Measurements from ENCODE around the gene IRGQ.

IRGQ gene

GRCh38 chr19:43595999-43596841 lies at the start of gene IRGQ, which contains the start of gene ZNF576:
Gene IRGQ (minus strand): TSS chr19:43596134. CDS start chr19:43595338, 796 bp downstream.
Gene ZNF576 (plus strand): TSS chr19:43596595. CDS start chr19:43597109, 514 bp downstream.
- TF ChIP-seq TEAD4 (IDR thresholded peaks at IDR 0.05) (no peak), REST (IDR thresholded peaks at IDR 0.05; ENCODE audit: low read depth) (no peak), MAX (IDR thresholded peaks at IDR 0.05) (peak; percentile 10), YY1 (IDR thresholded peaks at IDR 0.05; ENCODE audit: low read depth) (0 out of 2 replicates have a peak, but pooled peaks have one; percentile 7), CREB1 (IDR thresholded peaks at IDR 0.05; ENCODE audit: low read depth) (peak; percentile 98), EGR1 (IDR thresholded peaks at IDR 0.05) (peak; percentile 64; the same call in 1 of the 2 replicates), NFIC (IDR thresholded peaks at IDR 0.05) (0 out of 2 replicates have a peak, but pooled peaks have one; percentile 4), TAF1 (IDR thresholded peaks at IDR 0.05; ENCODE audit: low read depth) (peak; percentile 70), EP300 (IDR thresholded peaks at IDR 0.05; ENCODE audit: borderline replicate concordance) (peak; percentile 22; the same call in 1 of the 2 replicates), TCF12 (IDR thresholded peaks at IDR 0.05; ENCODE audit: low read depth) (peak; percentile 28; the same call in 1 of the 2 replicates)

GRCh38 chr19:43644181-43644580 lies 48.2 kb upstream of the IRGQ start:
- TF ChIP-seq CEBPB (IDR thresholded peaks at IDR 0.05) (no peak), RAD21 (IDR thresholded peaks at IDR 0.05; ENCODE audit: low read depth) (no peak), EP300 (IDR thresholded peaks at IDR 0.05; ENCODE audit: borderline replicate concordance) (no peak), TEAD4 (IDR thresholded peaks at IDR 0.05) (no peak), NFIC (IDR thresholded peaks at IDR 0.05) (no peak), EGR1 (IDR thresholded peaks at IDR 0.05) (no peak), TAF1 (IDR thresholded peaks at IDR 0.05; ENCODE audit: low read depth) (no peak), MAX (IDR thresholded peaks at IDR 0.05) (no peak), TCF12 (IDR thresholded peaks at IDR 0.05; ENCODE audit: low read depth) (no peak), CREB1 (IDR thresholded peaks at IDR 0.05; ENCODE audit: low read depth) (no peak), FOXM1 (IDR thresholded peaks at IDR 0.05; ENCODE audit: borderline replicate concordance, low read depth) (no peak), USF1 (IDR thresholded peaks at IDR 0.05) (no peak), YY1 (IDR thresholded peaks at IDR 0.05; ENCODE audit: low read depth) (no peak), ZBTB7A (IDR thresholded peaks at IDR 0.05; ENCODE audit: low read depth) (no peak), REST (IDR thresholded peaks at IDR 0.05; ENCODE audit: low read depth) (no peak)

GRCh38 chr19:43643326-43643725 lies 47.4 kb upstream of the IRGQ start:
- TF ChIP-seq CREB1 (IDR thresholded peaks at IDR 0.05; ENCODE audit: low read depth) (no peak), ZBTB7A (IDR thresholded peaks at IDR 0.05; ENCODE audit: low read depth) (no peak), REST (IDR thresholded peaks at IDR 0.05; ENCODE audit: low read depth) (no peak), TEAD4 (IDR thresholded peaks at IDR 0.05) (no peak), YY1 (IDR thresholded peaks at IDR 0.05; ENCODE audit: low read depth) (no peak), MAX (IDR thresholded peaks at IDR 0.05) (no peak), EP300 (IDR thresholded peaks at IDR 0.05; ENCODE audit: borderline replicate concordance) (no peak), TCF12 (IDR thresholded peaks at IDR 0.05; ENCODE audit: low read depth) (no peak), CEBPB (IDR thresholded peaks at IDR 0.05) (no peak), NFIC (IDR thresholded peaks at IDR 0.05) (no peak), FOXM1 (IDR thresholded peaks at IDR 0.05; ENCODE audit: borderline replicate concordance, low read depth) (no peak), EGR1 (IDR thresholded peaks at IDR 0.05) (no peak), USF1 (IDR thresholded peaks at IDR 0.05) (no peak), TAF1 (IDR thresholded peaks at IDR 0.05; ENCODE audit: low read depth) (no peak), RAD21 (IDR thresholded peaks at IDR 0.05; ENCODE audit: low read depth) (no peak)
